ENCODE measurements around the gene PSME3.

DNA sequence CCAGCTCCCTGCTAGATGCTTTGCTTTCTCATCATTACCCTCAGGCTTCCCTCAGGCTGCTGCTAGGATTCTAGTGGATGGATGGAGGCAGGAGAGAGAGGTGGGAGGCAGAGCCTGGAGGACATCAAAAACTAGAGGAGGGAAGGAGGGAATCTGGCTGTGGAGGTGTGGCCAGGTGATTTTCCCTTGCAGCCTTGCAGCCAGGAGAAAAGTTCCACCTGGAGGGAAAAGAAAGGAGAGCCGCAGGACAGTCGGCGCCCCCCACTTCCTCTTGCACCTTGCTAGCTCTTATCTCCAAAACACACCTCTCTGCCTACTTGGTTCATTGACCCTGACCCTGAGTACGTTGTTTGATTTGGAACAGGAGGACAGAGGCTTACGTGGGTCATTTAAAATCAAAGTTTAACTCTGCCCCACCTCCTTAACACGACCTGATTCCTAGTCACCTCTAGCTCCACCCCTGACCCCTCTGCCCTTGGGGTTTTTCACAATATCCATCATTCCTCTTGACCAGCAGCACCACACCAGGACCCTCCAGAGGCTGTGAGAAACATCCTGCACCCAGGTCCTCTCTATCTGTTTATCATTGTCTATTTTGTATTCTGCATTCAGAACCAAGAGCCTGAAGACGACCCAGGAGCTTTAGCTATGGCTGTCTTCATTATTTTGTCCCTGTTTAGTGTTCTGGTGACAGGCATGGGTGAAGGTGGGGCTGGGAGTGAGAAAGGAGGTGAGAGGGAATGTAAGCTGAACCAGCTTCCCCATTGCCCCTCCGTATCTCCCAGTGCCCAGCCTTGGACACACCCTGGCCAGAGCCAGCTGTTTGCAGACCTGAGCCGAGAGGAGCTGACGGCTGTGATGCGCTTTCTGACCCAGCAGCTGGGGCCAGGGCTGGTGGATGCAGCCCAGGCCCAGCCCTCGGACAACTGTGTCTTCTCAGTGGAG lies 33.7 kb downstream of the PSME3 start:
- TF ChIP-seq EZH2 (IDR thresholded peaks at IDR 0.05; ENCODE audit: insufficient read depth, poor library complexity, severe bottlenecking) (no peak), EZH2phosphoT487 (IDR thresholded peaks at IDR 0.05; ENCODE audit: insufficient read depth, low read depth) (no peak)

All from GM23248 (cell line).